NT2/D1 (cell line): Measurements from ENCODE around the gene LY6G5B.

Experiments used
- SUZ12 ChIP-seq: IDR thresholded peaks from 2 replicates; pipeline ENCODE4 v1.6.1; 2011; ENCODE audit not compliant: insufficient read length, insufficient read depth; ENCODE audit errors: extremely low read depth
- YY1 ChIP-seq: IDR thresholded peaks from 2 replicates; pipeline ENCODE4 v1.6.1; 2011; ENCODE audit not compliant: insufficient read length, insufficient read depth
- ZNF274 ChIP-seq: IDR thresholded peaks from 2 replicates; pipeline ENCODE4 v1.6.1; 2011; ENCODE audit warnings: mild to moderate bottlenecking, low read depth, low read length

GRCh38 chr6:31664790-31665500 is 4.8 kb upstream of the LY6G5B start, which contains the start of gene GPANK1:
- peak; percentile 77 for TF ChIP-seq YY1
- TF ChIP-seq ZNF274, result no peak
- TF ChIP-seq SUZ12, result no peak
